Measurements from ENCODE around the gene PALB2. TPM values are rescaled to one million over a fixed set of nuclear protein-coding genes. Genes with fewer than 3 reads are reported as not detected.
A peak's percentile ranks its signal among the peaks of the same experiment; 100 is the strongest.
"Not testable (repeated sequence)": the region's sequence is repeated elsewhere in the genome, so short reads cannot be mapped to it uniquely, and the experiment has no call there.

The PALB2 gene
- total RNA-seq, 3 donors from 2014 or later, result 22.1 to 27.3 (median 22.9) TPM

GRCh38 chr16:23668225-23668624, 27.1 kb upstream of the PALB2 start:
- DNase-seq (no peak), ATAC-seq (no peak)
- Mint-ChIP-seq H3K4me3 (no peak overlapping the region), H3K9me3 (no peaks in the 10 kb centered on the region), H3K4me1 (ENCODE audit: low read depth) (peaks cover 19% of the 10 kb centered on the region), H3K27me3 (ENCODE audit: low read depth) (no peaks in the 10 kb centered on the region), H3K36me3 (ENCODE audit: insufficient read depth) (peaks cover 71% of the 10 kb centered on the region)

GRCh38 chr16:23667355-23667659, 26.2 kb upstream of the PALB2 start:
- no peaks in the 10 kb centered on the region for H3K27me3 Mint-ChIP-seq (ENCODE audit: low read depth)
- H3K9me3 Mint-ChIP-seq, result no peaks in the 10 kb centered on the region
- peaks cover 19% of the 10 kb centered on the region for H3K4me1 Mint-ChIP-seq (ENCODE audit: low read depth)
- ATAC-seq (no peak), DNase-seq (no peak)
- peaks cover 78% of the 10 kb centered on the region for H3K36me3 Mint-ChIP-seq (ENCODE audit: insufficient read depth)
- H3K4me3 Mint-ChIP-seq, result no peak overlapping the region

DNA sequence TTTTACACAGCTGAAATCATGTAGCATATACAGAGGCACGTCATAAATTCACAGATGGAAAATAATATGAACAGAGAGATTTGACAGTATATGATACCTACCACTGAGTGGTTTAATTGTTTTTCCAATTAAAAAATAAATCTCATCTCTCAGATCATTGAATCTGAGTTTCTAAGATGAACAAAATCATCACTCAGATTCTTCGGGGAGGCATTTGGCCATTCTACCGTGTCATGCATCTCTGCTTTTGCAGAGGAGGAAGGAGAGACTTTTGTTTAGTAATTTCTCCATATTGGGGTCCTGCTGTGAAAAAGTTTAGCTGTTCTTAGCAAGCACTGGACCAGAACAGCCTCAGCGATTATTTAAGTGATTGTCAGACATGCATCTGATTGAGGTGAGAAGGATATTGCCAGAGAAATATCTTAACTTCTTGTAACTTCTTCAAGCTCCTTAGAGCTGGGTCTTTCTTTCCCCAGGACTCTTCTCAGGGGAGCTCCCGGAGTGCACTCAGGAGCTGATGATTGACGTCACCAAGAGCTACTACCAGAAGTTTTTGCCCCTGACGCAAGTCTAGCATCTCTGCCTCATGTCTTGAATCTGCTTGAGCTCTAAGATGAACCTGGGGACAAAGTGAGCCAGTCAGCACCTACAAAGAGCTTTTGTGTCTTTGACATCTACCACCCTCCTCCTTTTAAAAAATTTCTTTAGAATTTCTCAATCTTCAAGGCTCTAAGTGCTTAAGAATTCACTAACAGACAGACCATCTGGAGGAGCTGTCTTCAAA, 25.7 kb upstream of the PALB2 start:
- no peak overlapping the region for H3K4me3 Mint-ChIP-seq

GRCh38 chr16:23663918-23664317, 22.8 kb upstream of the PALB2 start:
- ATAC-seq (no peak), DNase-seq (no peak)
- Mint-ChIP-seq H3K9me3 (no peaks in the 10 kb centered on the region), H3K36me3 (ENCODE audit: insufficient read depth) (peaks cover 83% of the 10 kb centered on the region), H3K27me3 (ENCODE audit: low read depth) (no peaks in the 10 kb centered on the region), H3K4me1 (ENCODE audit: low read depth) (peaks cover 1% of the 10 kb centered on the region), H3K4me3 (no peak overlapping the region)

More for the DNA sequence above, 25.7 kb upstream of the PALB2 start:
- Mint-ChIP-seq H3K4me1 (ENCODE audit: low read depth) (peaks cover 19% of the 10 kb centered on the region), H3K36me3 (ENCODE audit: insufficient read depth) (peaks cover 80% of the 10 kb centered on the region), H3K9me3 (no peaks in the 10 kb centered on the region), H3K27me3 (ENCODE audit: low read depth) (no peaks in the 10 kb centered on the region)
- no peak for DNase-seq
- no peak for ATAC-seq

- DNase-seq (no peak), ATAC-seq (no peak)
- no peak overlapping the region for H3K4me3 Mint-ChIP-seq
Observed at GRCh38 chr16:23651943-23652468, 10.9 kb upstream of the PALB2 start.

DNA sequence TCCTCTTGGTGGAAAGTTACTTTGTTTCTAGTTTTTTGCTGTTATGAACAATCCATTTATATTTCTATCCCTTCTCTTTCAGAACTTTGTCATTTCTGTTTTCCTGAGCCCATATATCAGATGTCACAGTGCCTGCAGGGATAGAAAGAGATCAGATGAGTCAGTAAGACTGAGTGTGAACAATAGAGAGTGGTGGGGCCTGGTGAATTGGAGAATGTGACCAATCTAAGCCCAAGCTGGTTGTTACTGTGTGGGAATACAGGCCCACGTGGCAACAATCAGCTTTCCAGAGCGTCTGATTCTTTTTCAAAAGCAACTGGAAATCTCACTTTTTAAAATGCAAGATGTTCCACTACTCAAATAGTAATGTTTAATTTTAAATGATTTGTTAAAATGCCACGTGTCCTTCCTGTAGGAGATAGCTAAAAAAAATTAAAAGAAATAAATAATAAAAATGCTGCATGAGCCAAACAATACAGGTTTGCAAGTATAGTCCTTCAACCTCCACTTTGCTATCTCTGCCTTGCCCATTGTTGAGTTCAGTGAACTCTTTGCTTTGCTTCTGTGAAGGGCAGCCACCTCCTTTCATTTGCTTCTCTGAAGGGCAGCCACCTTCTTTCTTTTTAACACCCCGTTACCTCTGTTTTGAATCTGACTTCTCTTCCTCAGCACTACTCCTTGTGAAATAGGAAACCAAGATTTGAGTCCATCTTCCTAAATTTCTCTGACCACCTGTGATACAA, 9.7 kb upstream of the PALB2 start:
- Mint-ChIP-seq H3K36me3 (ENCODE audit: insufficient read depth) (peaks cover 54% of the 10 kb centered on the region), H3K9me3 (no peaks in the 10 kb centered on the region), H3K4me3 (no peak overlapping the region), H3K4me1 (ENCODE audit: low read depth) (peaks cover 37% of the 10 kb centered on the region), H3K27me3 (ENCODE audit: low read depth) (no peaks in the 10 kb centered on the region)
- ATAC-seq, result peak; percentile 53 to 70
- no peak for DNase-seq

More at GRCh38 chr16:23651943-23652468, 10.9 kb upstream of the PALB2 start:
- Mint-ChIP-seq H3K4me1 (ENCODE audit: low read depth) (peaks cover 28% of the 10 kb centered on the region), H3K36me3 (ENCODE audit: insufficient read depth) (peaks cover 49% of the 10 kb centered on the region), H3K27me3 (ENCODE audit: low read depth) (no peaks in the 10 kb centered on the region), H3K9me3 (no peaks in the 10 kb centered on the region)

GRCh38 chr16:23642246-23642774, 1.2 kb upstream of the PALB2 start:
- peaks cover 42% of the 10 kb centered on the region for H3K4me1 Mint-ChIP-seq (ENCODE audit: low read depth)
- peak overlapping the region; percentile 97 for H3K4me3 Mint-ChIP-seq
- no peaks in the 10 kb centered on the region for H3K9me3 Mint-ChIP-seq
- H3K27me3 Mint-ChIP-seq (ENCODE audit: low read depth), result no peaks in the 10 kb centered on the region
- DNase-seq (no peak), ATAC-seq (no peak)
- peaks cover 27% of the 10 kb centered on the region for H3K36me3 Mint-ChIP-seq (ENCODE audit: insufficient read depth)

DNA sequence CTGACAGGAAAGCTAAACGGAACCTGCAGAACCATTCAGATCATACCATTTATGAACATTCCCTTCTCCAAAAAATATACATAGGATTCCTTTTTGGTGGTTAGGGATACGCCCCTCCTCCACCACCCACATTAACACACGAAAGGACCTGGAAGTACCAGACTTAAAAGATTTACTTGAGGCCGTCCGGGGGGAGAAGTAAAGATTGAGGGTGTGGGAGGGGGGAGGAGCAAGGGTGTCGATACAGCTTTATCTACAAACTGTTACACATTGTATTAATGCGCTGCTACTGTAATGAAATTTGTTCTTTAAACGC, 537 bp downstream of the PALB2 start:
- DNase-seq (peak; percentile 20), ATAC-seq (peak; percentile 33 to 44)
- H3K9me3 Mint-ChIP-seq, result no peaks in the 10 kb centered on the region

DNA sequence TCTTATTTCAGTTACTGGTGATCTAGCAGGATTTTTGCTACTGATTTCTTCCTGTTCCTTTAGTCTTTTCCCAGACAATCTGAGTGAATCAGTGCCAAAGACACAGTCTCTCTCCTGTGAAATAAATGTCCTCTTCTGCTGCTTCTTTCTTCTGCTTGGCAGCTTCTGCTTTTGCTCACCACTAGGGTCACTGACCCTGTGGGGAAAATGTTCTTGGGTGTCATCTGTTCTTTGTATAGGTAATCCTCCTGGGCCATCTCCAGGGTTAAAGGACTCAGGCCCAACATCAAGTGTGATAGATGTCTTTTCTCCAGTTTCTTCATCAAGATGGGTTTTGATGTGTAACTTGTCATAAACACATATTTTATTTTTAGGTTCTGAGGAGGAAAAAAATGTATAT, 5.2 kb downstream of the PALB2 start:
- peaks cover 17% of the 10 kb centered on the region for H3K4me1 Mint-ChIP-seq (ENCODE audit: low read depth)
- ATAC-seq, result no peak

More for the DNA sequence above, 537 bp downstream of the PALB2 start:
- Mint-ChIP-seq H3K4me1 (ENCODE audit: low read depth) (peaks cover 30% of the 10 kb centered on the region), H3K36me3 (ENCODE audit: insufficient read depth) (peaks cover 22% of the 10 kb centered on the region), H3K4me3 (peak overlapping the region; percentile 97), H3K27me3 (ENCODE audit: low read depth) (no peaks in the 10 kb centered on the region)

GRCh38 chr16:23634461-23635036, 6.6 kb downstream of the PALB2 start:
- Mint-ChIP-seq H3K9me3 (no peaks in the 10 kb centered on the region), H3K4me1 (ENCODE audit: low read depth) (peaks cover 8% of the 10 kb centered on the region), H3K27me3 (ENCODE audit: low read depth) (no peaks in the 10 kb centered on the region), H3K36me3 (ENCODE audit: insufficient read depth) (peaks cover 22% of the 10 kb centered on the region), H3K4me3 (no peak overlapping the region)
- DNase-seq (no peak), ATAC-seq (no peak)

More for the DNA sequence above, 5.2 kb downstream of the PALB2 start:
- peaks cover 16% of the 10 kb centered on the region for H3K36me3 Mint-ChIP-seq (ENCODE audit: insufficient read depth)
- DNase-seq, result no peak
- H3K4me3 Mint-ChIP-seq, result no peak overlapping the region
- no peaks in the 10 kb centered on the region for H3K27me3 Mint-ChIP-seq (ENCODE audit: low read depth)
- no peaks in the 10 kb centered on the region for H3K9me3 Mint-ChIP-seq

GRCh38 chr16:23631874-23632273, 9.2 kb downstream of the PALB2 start:
- H3K4me1 Mint-ChIP-seq (ENCODE audit: low read depth); H3K9me3 Mint-ChIP-seq; DNase-seq; H3K4me3 Mint-ChIP-seq; H3K27me3 Mint-ChIP-seq (ENCODE audit: low read depth); ATAC-seq: not testable (repeated sequence)
- peaks cover 23% of the 10 kb centered on the region for H3K36me3 Mint-ChIP-seq (ENCODE audit: insufficient read depth)

GRCh38 chr16:23629516-23629915, 11.6 kb downstream of the PALB2 start:
- Mint-ChIP-seq H3K4me3 (no peak overlapping the region), H3K4me1 (ENCODE audit: low read depth) (peaks cover 3% of the 10 kb centered on the region), H3K27me3 (ENCODE audit: low read depth) (no peaks in the 10 kb centered on the region), H3K36me3 (ENCODE audit: insufficient read depth) (peaks cover 17% of the 10 kb centered on the region), H3K9me3 (no peaks in the 10 kb centered on the region)
- DNase-seq (no peak), ATAC-seq (no peak)

GRCh38 chr16:23624092-23624491, 17.0 kb downstream of the PALB2 start:
- H3K4me3 Mint-ChIP-seq, result no peak overlapping the region
- ATAC-seq, result no peak
- no peak for DNase-seq
- no peaks in the 10 kb centered on the region for H3K4me1 Mint-ChIP-seq (ENCODE audit: low read depth)
- no peaks in the 10 kb centered on the region for H3K27me3 Mint-ChIP-seq (ENCODE audit: low read depth)
- H3K36me3 Mint-ChIP-seq (ENCODE audit: insufficient read depth), result peaks cover 34% of the 10 kb centered on the region
- H3K9me3 Mint-ChIP-seq, result no peaks in the 10 kb centered on the region

GRCh38 chr16:23615805-23616204, 25.3 kb downstream of the PALB2 start:
- no peaks in the 10 kb centered on the region for H3K4me1 Mint-ChIP-seq (ENCODE audit: low read depth)
- no peaks in the 10 kb centered on the region for H3K9me3 Mint-ChIP-seq
- H3K36me3 Mint-ChIP-seq (ENCODE audit: insufficient read depth), result peaks cover 29% of the 10 kb centered on the region
- H3K4me3 Mint-ChIP-seq, result no peak overlapping the region
- no peak for ATAC-seq
- H3K27me3 Mint-ChIP-seq (ENCODE audit: low read depth), result no peaks in the 10 kb centered on the region
- DNase-seq, result no peak
